ENCODE measurements around the gene BCL7C. TPM values are rescaled to one million over a fixed set of nuclear protein-coding genes. Genes with fewer than 3 reads are reported as not detected.

BCL7C gene
- polyA plus RNA-seq, 1 donor from 2014 or later, result 39.2 TPM

DNA sequence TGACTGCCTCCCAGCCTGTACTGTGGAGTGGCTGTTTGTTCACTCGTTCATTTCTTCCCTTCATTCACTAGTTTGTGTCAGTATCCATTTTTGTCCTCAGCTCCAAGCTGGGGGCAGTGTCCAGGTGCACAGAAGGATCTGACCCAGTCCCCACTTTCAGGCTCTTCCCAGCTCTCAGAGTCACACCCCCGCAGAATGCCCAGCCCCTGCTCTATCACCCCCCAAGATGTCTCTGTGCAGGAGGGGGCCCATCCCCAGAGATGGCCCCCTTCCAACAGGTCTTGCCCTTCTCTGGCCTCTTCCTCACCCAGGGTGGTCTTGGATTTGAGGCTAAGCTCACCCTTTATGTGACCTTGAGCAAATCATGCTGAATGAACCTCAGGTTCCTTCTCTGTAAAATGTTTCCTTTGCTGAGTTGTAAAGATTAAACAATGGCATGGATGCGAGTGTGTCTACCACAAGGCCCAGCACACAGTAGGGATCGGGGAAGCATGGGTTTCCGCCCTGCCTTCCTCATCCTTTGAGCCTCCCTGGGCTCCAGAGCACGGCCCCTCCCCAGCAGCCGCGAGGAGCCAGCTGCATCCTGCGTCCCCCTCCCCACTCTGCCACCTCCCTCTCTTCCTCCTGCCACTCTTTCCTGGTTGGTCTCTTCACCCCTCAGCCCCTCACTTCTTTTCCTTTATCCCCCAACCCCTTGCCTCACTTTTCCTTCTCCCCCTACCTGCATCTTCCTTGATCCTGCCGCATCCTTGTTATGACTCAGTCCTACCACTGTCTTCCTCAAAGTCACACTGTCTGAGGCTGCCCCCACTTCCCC lies 32.3 kb upstream of the BCL7C start:
- Histone ChIP-seq H3K4me2 (ENCODE audit: low read length) (no peak overlapping the region), H2AFZ (ENCODE audit: low read depth, low read length) (no peak overlapping the region), H3F3A (ENCODE audit: insufficient read depth, low read length, poor library complexity, severe bottlenecking) (no peaks in the 10 kb centered on the region), H3K27me3 (ENCODE audit: insufficient read depth, low read depth, low read length) (no peaks in the 10 kb centered on the region), H3K9ac (ENCODE audit: low read length) (no peak overlapping the region), H3K4me3 (ENCODE audit: low read length) (peak overlapping the region; percentile 87), H3K9me3 (ENCODE audit: low read length) (no peaks in the 10 kb centered on the region), H3K36me3 (ENCODE audit: insufficient read depth, low read length) (no peaks in the 10 kb centered on the region), H3K27ac (ENCODE audit: low read length) (no peak overlapping the region), H3K79me2 (replicated peaks; ENCODE audit: insufficient read depth, low read length) (peaks cover 11% of the 10 kb centered on the region), H4K20me1 (ENCODE audit: insufficient read depth) (no peaks in the 10 kb centered on the region), H3K9me2 (ENCODE audit: insufficient read depth, low read length) (no peaks in the 10 kb centered on the region)
- TF ChIP-seq EZH2 (IDR thresholded peaks at IDR 0.05; ENCODE audit: borderline replicate concordance, insufficient read depth, low read length, poor library complexity, severe bottlenecking), result no peak
- TF ChIP-seq, protein P1, sequence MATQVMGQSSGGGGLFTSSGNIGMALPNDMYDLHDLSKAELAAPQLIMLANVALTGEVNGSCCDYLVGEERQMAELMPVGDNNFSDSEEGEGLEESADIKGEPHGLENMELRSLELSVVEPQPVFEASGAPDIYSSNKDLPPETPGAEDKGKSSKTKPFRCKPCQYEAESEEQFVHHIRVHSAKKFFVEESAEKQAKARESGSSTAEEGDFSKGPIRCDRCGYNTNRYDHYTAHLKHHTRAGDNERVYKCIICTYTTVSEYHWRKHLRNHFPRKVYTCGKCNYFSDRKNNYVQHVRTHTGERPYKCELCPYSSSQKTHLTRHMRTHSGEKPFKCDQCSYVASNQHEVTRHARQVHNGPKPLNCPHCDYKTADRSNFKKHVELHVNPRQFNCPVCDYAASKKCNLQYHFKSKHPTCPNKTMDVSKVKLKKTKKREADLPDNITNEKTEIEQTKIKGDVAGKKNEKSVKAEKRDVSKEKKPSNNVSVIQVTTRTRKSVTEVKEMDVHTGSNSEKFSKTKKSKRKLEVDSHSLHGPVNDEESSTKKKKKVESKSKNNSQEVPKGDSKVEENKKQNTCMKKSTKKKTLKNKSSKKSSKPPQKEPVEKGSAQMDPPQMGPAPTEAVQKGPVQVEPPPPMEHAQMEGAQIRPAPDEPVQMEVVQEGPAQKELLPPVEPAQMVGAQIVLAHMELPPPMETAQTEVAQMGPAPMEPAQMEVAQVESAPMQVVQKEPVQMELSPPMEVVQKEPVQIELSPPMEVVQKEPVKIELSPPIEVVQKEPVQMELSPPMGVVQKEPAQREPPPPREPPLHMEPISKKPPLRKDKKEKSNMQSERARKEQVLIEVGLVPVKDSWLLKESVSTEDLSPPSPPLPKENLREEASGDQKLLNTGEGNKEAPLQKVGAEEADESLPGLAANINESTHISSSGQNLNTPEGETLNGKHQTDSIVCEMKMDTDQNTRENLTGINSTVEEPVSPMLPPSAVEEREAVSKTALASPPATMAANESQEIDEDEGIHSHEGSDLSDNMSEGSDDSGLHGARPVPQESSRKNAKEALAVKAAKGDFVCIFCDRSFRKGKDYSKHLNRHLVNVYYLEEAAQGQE (IDR thresholded peaks at IDR 0.05; ENCODE audit: borderline replicate concordance), result no peak
- no peak for TF ChIP-seq RAD21 (conservative IDR thresholded peaks at IDR 0.05)
- no peak for TF ChIP-seq MXI1 (conservative IDR thresholded peaks at IDR 0.05; ENCODE audit: poor library complexity, severe bottlenecking)

DNA sequence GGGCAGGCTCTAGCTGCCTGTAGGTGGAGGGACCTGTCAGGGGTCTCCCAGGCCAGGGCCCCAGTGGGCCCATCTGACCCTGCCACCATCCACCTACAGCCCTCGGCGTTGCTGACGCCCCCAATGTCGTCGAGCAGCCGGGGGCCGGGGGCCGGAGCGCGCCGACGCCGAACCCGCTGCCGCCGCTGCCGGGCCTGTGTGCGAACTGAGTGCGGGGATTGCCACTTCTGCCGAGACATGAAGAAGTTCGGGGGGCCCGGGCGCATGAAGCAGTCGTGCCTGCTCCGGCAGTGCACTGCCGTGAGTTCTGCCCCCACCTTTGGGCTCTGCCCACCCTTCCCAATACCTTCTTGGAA lies 31.7 kb upstream of the BCL7C start:
- no peaks in the 10 kb centered on the region for H4K20me1 ChIP-seq (ENCODE audit: insufficient read depth)
- no peaks in the 10 kb centered on the region for H3K9me2 ChIP-seq (ENCODE audit: insufficient read depth, low read length)
- no peaks in the 10 kb centered on the region for H3K27me3 ChIP-seq (ENCODE audit: insufficient read depth, low read depth, low read length)
- peak overlapping the region; percentile 88 for H3K9ac ChIP-seq (ENCODE audit: low read length)
- no peak overlapping the region for H3K4me2 ChIP-seq (ENCODE audit: low read length)
- H2AFZ ChIP-seq (ENCODE audit: low read depth, low read length), result no peak overlapping the region
- no peaks in the 10 kb centered on the region for H3K36me3 ChIP-seq (ENCODE audit: insufficient read depth, low read length)
- no peak overlapping the region for H3K27ac ChIP-seq (ENCODE audit: low read length)
- no peaks in the 10 kb centered on the region for H3K9me3 ChIP-seq (ENCODE audit: low read length)
- TF ChIP-seq EZH2 (IDR thresholded peaks at IDR 0.05; ENCODE audit: borderline replicate concordance, insufficient read depth, low read length, poor library complexity, severe bottlenecking) (no peak), EP300 (conservative IDR thresholded peaks at IDR 0.05; ENCODE audit: poor library complexity, severe bottlenecking) (no peak), SMC3 (conservative IDR thresholded peaks at IDR 0.05; ENCODE audit: poor library complexity) (no peak)
- TF ChIP-seq, protein P1 (IDR thresholded peaks at IDR 0.05; ENCODE audit: borderline replicate concordance), result no peak
- peaks cover 11% of the 10 kb centered on the region for H3K79me2 ChIP-seq (replicated peaks; ENCODE audit: insufficient read depth, low read length)
- H3F3A ChIP-seq (ENCODE audit: insufficient read depth, low read length, poor library complexity, severe bottlenecking), result no peaks in the 10 kb centered on the region
- peak overlapping the region; percentile 87 for H3K4me3 ChIP-seq (ENCODE audit: low read length)

Measured in neural cell (in vitro differentiated cells).